Measurements from ENCODE around the gene TRPV4.

DNA sequence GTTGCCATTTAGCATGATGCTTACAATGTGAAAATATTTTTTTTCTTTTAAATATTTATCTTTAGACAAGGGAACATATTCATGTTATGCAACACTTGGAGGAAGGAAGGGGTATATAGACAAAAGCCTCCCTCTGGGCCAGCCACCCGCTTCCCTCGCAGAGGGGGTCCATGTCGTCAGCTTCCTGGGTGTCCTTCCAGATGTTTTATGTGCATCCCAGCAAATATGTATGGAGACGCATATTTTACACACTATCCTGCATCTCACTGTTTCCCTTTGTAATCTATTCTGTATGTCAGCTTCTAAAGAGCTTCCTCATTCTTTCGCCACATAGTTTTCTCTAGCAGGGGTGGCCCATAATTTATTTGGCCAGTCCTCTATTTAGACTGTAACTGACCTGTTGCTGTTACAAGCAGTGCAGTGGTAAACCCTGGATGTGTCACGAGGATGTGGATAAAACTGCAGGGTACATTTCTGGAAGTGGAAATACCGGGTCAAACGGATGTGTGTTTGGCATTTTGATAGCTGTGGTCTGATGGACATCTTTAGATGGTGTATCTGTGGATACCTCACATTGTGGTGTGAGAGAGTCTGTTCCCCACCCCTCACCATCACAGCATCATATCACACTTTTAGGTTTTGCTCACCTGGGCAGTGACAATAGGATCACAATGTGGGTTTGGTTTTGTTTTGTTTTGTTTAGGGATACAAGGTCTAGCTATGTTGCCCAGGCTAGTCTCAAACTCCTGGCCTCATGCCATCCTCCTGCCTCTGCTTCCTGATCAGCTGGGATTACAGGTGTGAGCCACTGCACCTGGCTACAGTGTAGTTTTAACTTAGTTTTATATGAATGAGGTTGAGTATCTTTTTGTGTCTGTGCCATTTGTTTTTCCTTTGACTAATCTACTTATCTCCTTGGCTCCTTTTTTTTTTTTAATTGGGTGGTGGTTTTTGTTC is 87.9 kb downstream of the TRPV4 start:
- TF ChIP-seq CTCF (IDR thresholded peaks at IDR 0.05 in 2 of 3, conservative IDR thresholded peaks at IDR 0.05 in 1 of 3; ENCODE audit: control insufficient read depth in 2 of 3, extremely low read depth in 1 of 3, insufficient read depth in 1 of 3, low read depth in 3 of 3, low read length in 3 of 3) (no peak), HDAC2 (IDR thresholded peaks at IDR 0.05) (no peak), EZH2 (IDR thresholded peaks at IDR 0.05; ENCODE audit: borderline replicate concordance, control insufficient read depth, low read depth, low read length) (no peak), NKRF (conservative IDR thresholded peaks at IDR 0.05) (no peak), ZNF274 (IDR thresholded peaks at IDR 0.05; ENCODE audit: insufficient read depth, insufficient read length) (no peak), BRCA1 (IDR thresholded peaks at IDR 0.05; ENCODE audit: low read depth, low read length) (no peak)

Data from GM12878 (cell line).